ENCODE results near the gene GRID2.
"Not testable (repeated sequence)": the region's sequence is repeated elsewhere in the genome, so short reads cannot be mapped to it uniquely, and the experiment has no call there.

GRID2 gene

GRCh38 chr4:92303621-92304027 lies at the start of gene GRID2:
Gene GRID2, plus strand, starts transcription at chr4:92303966.
- DNase-seq: no peak

GRCh38 chr4:92253986-92254671 lies 49.6 kb upstream of the GRID2 start:
- no peak for DNase-seq

GRCh38 chr4:92254767-92255442 lies 48.9 kb upstream of the GRID2 start:
- DNase-seq: no peak

- DNase-seq: no peak
Observed at GRCh38 chr4:92255920-92256244, 47.9 kb upstream of the GRID2 start.

GRCh38 chr4:92257931-92258857 lies 45.6 kb upstream of the GRID2 start:
- DNase-seq: no peak

- no peak for DNase-seq
Observed at GRCh38 chr4:92261256-92261655, 42.5 kb upstream of the GRID2 start.

- no peak for DNase-seq
Observed at GRCh38 chr4:92262371-92262770, 41.4 kb upstream of the GRID2 start.

- DNase-seq: no peak
Observed at GRCh38 chr4:92263010-92263409, 40.8 kb upstream of the GRID2 start.

GRCh38 chr4:92263575-92263974 lies 40.2 kb upstream of the GRID2 start:
- DNase-seq: no peak

GRCh38 chr4:92264163-92264562 lies 39.6 kb upstream of the GRID2 start:
- no peak for DNase-seq

- DNase-seq: no peak
Observed at GRCh38 chr4:92265021-92265420, 38.7 kb upstream of the GRID2 start.

- DNase-seq: no peak
Observed at GRCh38 chr4:92265798-92266197, 38.0 kb upstream of the GRID2 start.

GRCh38 chr4:92266521-92266920 lies 37.2 kb upstream of the GRID2 start:
- DNase-seq: no peak

GRCh38 chr4:92268642-92269041 lies 35.1 kb upstream of the GRID2 start:
- no peak for DNase-seq

GRCh38 chr4:92270908-92271307 lies 32.9 kb upstream of the GRID2 start:
- DNase-seq: no peak

- not testable (repeated sequence) for DNase-seq
Observed at GRCh38 chr4:92271551-92271950, 32.2 kb upstream of the GRID2 start.

- not testable (repeated sequence) for DNase-seq
Observed at GRCh38 chr4:92277057-92277881, 26.5 kb upstream of the GRID2 start.

- no peak for DNase-seq
Observed at GRCh38 chr4:92279296-92279695, 24.5 kb upstream of the GRID2 start.

GRCh38 chr4:92299152-92299551 lies 4.6 kb upstream of the GRID2 start:
- peak in 1 of 2 donors; percentile 3 for DNase-seq

- no peak for DNase-seq
Observed at GRCh38 chr4:92304121-92304520, 355 bp downstream of the GRID2 start.

- no peak for DNase-seq
Observed at GRCh38 chr4:92304606-92305005, 840 bp downstream of the GRID2 start.

GRCh38 chr4:92305148-92305877 lies 1.5 kb downstream of the GRID2 start:
- no peak for DNase-seq
